HepG2 (cell line): ENCODE data around the gene MME. TPM values are rescaled to one million over a fixed set of nuclear protein-coding genes. Genes with fewer than 3 reads are reported as not detected.

Experiments used
- ATAC-seq: fragments of 200-7000 bp; cut with Tn5 transposase; 3 replicates; pipeline ENCODE4 v1.9.1; 2020; ENCODE audit warnings: mild to moderate bottlenecking, moderate library complexity
- BruUV-seq: library from RNA; stranded (reverse); fragments of 400-500 nt; replicated peaks from 2 replicates; lab custom pipeline; 2021; lab: Mats Ljungman, UMichigan
- CTCF ChIA-PET: fragments of 300-600 bp; formaldehyde crosslinking; extraction: SDS; loops from one replicate; lab custom pipeline; 2021; ENCODE audit warnings: low total read pairs, inconsistent platforms, low intra/inter-chr PET ratio; lab: Yijun Ruan, JAX
- POLR2A ChIA-PET: fragments of 350-600 bp; sonication (Branson Sonifier 250); formaldehyde crosslinking; loops from one replicate; lab custom pipeline; 2020; ENCODE audit warnings: antibody characterized with exemption, inconsistent platforms; lab: Yijun Ruan, JAX
- DNase-seq: peaks from one replicate; pipeline ENCODE4 v3.0.0-alpha.2; 2015; ENCODE audit warnings: low spot score
- FAIRE-seq: peaks from 3 replicates; lab custom pipeline; 2011; peaks lifted over from hg19 to GRCh38; lab: Jason Lieb, UNC
- H2AFZ ChIP-seq: one replicate; pipeline ENCODE4 v1.6.1; 2011; ENCODE audit warnings: low read length, inconsistent platforms
- H3K27ac ChIP-seq: fragments of 300-600 bp; 3 replicates; pipeline ENCODE4 v1.8.0; 2011; ENCODE audit warnings: mixed run types, mild to moderate bottlenecking, mixed read lengths, low read length, inconsistent platforms; ENCODE audit not compliant: insufficient read depth; ENCODE audit errors: extremely low read length
- H3K27me3 ChIP-seq, 2 experiments: fragments of 200-600 bp in 1 of 2; 2 replicates in 1 of 2; 3 replicates in 1 of 2; pipeline versions ENCODE4 v1.6.0 to v1.8.0; 2011; ENCODE audit warnings: low read length in 2 of 2, mild to moderate bottlenecking in 2 of 2, moderate library complexity in 2 of 2, inconsistent platforms in 1 of 2; ENCODE audit not compliant: insufficient read depth in 2 of 2, control insufficient read depth in 1 of 2
- H3K36me3 ChIP-seq, 2 experiments: fragments of 200-600 bp in 1 of 2; replicated peaks in 1 of 2; 2 replicates in 1 of 2; 3 replicates in 1 of 2; pipeline versions ENCODE4 v1.5.1 to v1.8.0; 2011; ENCODE audit warnings: low read length in 2 of 2, inconsistent platforms in 1 of 2; ENCODE audit not compliant: insufficient read depth in 2 of 2, control insufficient read depth in 1 of 2
- H3K4me1 ChIP-seq: 2 replicates; pipeline ENCODE4 v1.5.1; 2012; ENCODE audit warnings: low read length, inconsistent platforms; ENCODE audit not compliant: insufficient read depth
- H3K4me2 ChIP-seq: 2 replicates; pipeline ENCODE4 v1.6.0; 2011; ENCODE audit warnings: low read depth, low read length, inconsistent platforms
- H3K4me3 ChIP-seq, 3 experiments: fragments of 200-600 bp in 1 of 3; sonication (generic), shearing (Covaris generic) in 1 of 3; replicated peaks in 1 of 3; 2 replicates each; pipeline ENCODE4 v1.5.1; 2011 to 2016; ENCODE audit warnings: low read length in 3 of 3, inconsistent platforms in 2 of 3, low read depth in 2 of 3, mild to moderate bottlenecking in 2 of 3, control low read depth in 1 of 3, mixed read lengths in 1 of 3; ENCODE audit not compliant: insufficient read depth in 1 of 3
- H3K79me2 ChIP-seq: one replicate; pipeline ENCODE4 v1.6.1; 2011; ENCODE audit warnings: low read length, inconsistent platforms; ENCODE audit not compliant: insufficient read depth
- H3K9ac ChIP-seq: 2 replicates; pipeline ENCODE4 v1.6.0; 2011; ENCODE audit warnings: mild to moderate bottlenecking, low read depth, low read length, inconsistent platforms; ENCODE audit not compliant: insufficient read depth
- H3K9me3 ChIP-seq: 2 replicates; pipeline ENCODE4 v1.5.1; 2012; ENCODE audit warnings: mild to moderate bottlenecking, low read length
- H4K20me1 ChIP-seq: 2 replicates; pipeline ENCODE4 v1.6.0; 2011; ENCODE audit warnings: inconsistent platforms, mild to moderate bottlenecking, low read length, moderate library complexity; ENCODE audit not compliant: insufficient read depth
- AKAP8 ChIP-seq: sonication (generic); formaldehyde crosslinking; IDR thresholded peaks from 2 replicates; pipeline ENCODE4 v1.5.1; 2020; ENCODE audit warnings: mild to moderate bottlenecking, missing genetic modification reagents
- ARID3A ChIP-seq: IDR thresholded peaks from 2 replicates; pipeline ENCODE4 v1.6.1; 2012; ENCODE audit warnings: low read depth, low read length, improper control_type of control experiment
- CBFB ChIP-seq: sonication (generic); formaldehyde crosslinking; IDR thresholded peaks from 2 replicates; pipeline ENCODE4 v1.4.0; 2020; ENCODE audit warnings: missing genetic modification reagents
- GTF2F1 ChIP-seq: fragments of 150-350 bp; IDR thresholded peaks from 2 replicates; pipeline ENCODE4 v1.6.1; 2014; ENCODE audit warnings: low read length
- HMG20A ChIP-seq: IDR thresholded peaks from 2 replicates; pipeline ENCODE4 v1.6.1; 2016; ENCODE audit warnings: borderline replicate concordance
- HNRNPK ChIP-seq: fragments of 200-400 bp; formaldehyde crosslinking; IDR thresholded peaks from 2 replicates; pipeline ENCODE4 v1.6.1; 2018; ENCODE audit warnings: low read length, low read depth, moderate library complexity, mild to moderate bottlenecking; ENCODE audit not compliant: poor library complexity, severe bottlenecking
- SRSF1 ChIP-seq: fragments of 200-400 bp; formaldehyde crosslinking; optimal IDR thresholded peaks from 2 replicates; pipeline ENCODE3; 2017; ENCODE audit warnings: mild to moderate bottlenecking, low read depth, low read length, moderate library complexity
- STAG1 ChIP-seq: sonication (generic); formaldehyde crosslinking; IDR thresholded peaks from 2 replicates; pipeline ENCODE4 v1.4.0; 2020; ENCODE audit warnings: missing genetic modification reagents
- TARDBP ChIP-seq: sonication (generic); formaldehyde crosslinking; IDR thresholded peaks from 2 replicates; pipeline ENCODE4 v1.8.0; 2022; ENCODE audit warnings: mild to moderate bottlenecking, missing genetic modification reagents
- TBL1XR1 ChIP-seq: fragments of 150-350 bp; IDR thresholded peaks from 2 replicates; pipeline ENCODE4 v1.6.1; 2014; ENCODE audit warnings: borderline replicate concordance, low read length; ENCODE audit not compliant: partially characterized antibody
- ZFYVE20 ChIP-seq: sonication (generic); formaldehyde crosslinking; IDR thresholded peaks from 2 replicates; pipeline ENCODE4 v1.8.0; 2023; ENCODE audit warnings: low read depth, mild to moderate bottlenecking, moderate library complexity, missing genetic modification reagents, borderline replicate concordance
- ZUFSP ChIP-seq: sonication (generic); formaldehyde crosslinking; IDR thresholded peaks from 2 replicates; pipeline ENCODE4 v1.9.0; 2021; ENCODE audit warnings: missing genetic modification reagents, mild to moderate bottlenecking, borderline replicate concordance
- WGBS: methylation state at CpG from one replicate; pipeline ENCODE4 v1.1.6; 2017; ENCODE audit warnings: low lambda C conversion rate; 5-methylcytosine and 5-hydroxymethylcytosine counted together
- in situ Hi-C: cut with HindIII; loops from 2 replicates; pipeline ENCODE4 v1.10.0; 2017; ENCODE audit warnings: low pct_unique_long_range_greater_than_20kb; ENCODE audit not compliant: extremely low pct_ligation_motif_present
- intact Hi-C: fragments of 100-400 bp; cut with micrococcal nuclease; formaldehyde crosslinking; loops from one replicate; pipeline ENCODE4 v1.10.0; 2022; ENCODE audit not compliant: unreplicated experiment
- polyA plus RNA-seq, 8 experiments: library from polyadenylated mRNA; depleted of rRNA in 3 of 8; stranded (reverse) in 7 of 8; unstranded in 1 of 8; fragments of >200 nt; fragmentation: Illumina TruSeq in 4 of 8; extraction: Trizol in 4 of 8; gene quantifications; 2 replicates each; pipeline versions ENCODE4 v1.2.1 to v1.2.3, GENCODE V29; 2011 to 2016; ENCODE audit warnings: low read depth in 4 of 8, missing spikeins in 1 of 8, mixed read lengths in 1 of 8; ENCODE audit not compliant: insufficient read depth in 1 of 8
- total RNA-seq, 5 experiments: library from RNA; depleted of rRNA; stranded (reverse); fragments of >200 nt; fragmentation: Illumina TruSeq; extraction: Trizol; gene quantifications; 2 replicates each; pipeline ENCODE4 v1.2.3, GENCODE V29; 2016; ENCODE audit warnings: low read depth in 1 of 5

Gene MME
- total and polyA plus RNA-seq, 2 of the 13 experiments (the other 11 are each of a cell fraction or from before 2014, with no cell fraction given) = not detected

DNA sequence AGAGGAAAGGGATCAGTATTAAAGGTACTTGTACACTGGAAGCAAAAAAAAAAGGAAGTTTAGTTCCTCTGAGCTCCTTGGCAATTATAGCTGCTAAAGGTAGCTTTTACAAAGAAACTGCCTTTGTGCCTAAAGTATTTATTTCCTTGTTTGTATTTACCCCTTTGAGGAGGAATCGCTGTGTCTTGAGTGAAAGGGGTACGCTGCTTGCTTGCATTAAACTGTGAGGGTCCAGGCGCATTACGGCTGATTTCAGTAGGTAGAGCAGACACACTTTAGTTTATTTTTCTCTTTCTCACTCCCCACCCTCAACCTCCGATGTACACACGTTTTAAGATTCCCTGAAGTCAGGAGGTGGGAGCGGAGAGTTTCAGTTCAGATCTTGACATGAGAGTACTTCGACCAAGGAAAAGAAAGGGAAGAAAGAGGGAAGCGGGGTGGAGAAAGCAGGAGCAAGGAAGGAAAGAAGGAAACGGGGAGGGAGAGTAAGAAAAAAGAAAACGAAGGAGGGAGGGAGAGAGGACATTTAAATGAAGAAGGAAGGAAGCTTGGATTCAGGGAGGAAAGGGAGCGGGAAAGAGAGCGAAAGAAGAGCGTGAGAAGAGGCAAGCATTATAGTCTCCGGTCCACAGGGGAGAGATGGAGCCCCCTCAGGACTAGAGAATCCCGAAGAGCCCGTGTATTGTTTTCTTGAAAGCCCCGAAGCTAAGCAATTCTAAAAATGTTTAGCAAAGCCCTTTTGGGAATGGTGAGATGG, 1.2 kb upstream of the MME start (continued):
- TF ChIP-seq ZUFSP (CRISPR knock-in tag) (no peak), ZFYVE20 (CRISPR knock-in tag) (no peak), SRSF1 (no peak), TBL1XR1 (no peak), ARID3A (no peak), CBFB (CRISPR knock-in tag) (no peak)

GRCh38 chr3:155079468-155079745, 712 bp upstream of the MME start:
- ChIA-PET CTCF (no interaction called here), POLR2A (no interaction called here)
- DNase-seq (no peak), ATAC-seq (peak; percentile 61), FAIRE-seq (no peak)
- Histone ChIP-seq H4K20me1 (no peaks in the 10 kb centered on the region), H3K4me3 (peak overlapping the region in 1 of 3 experiments; percentile 61; a peak in 1 of 6 replicates), H3K4me1 (no peaks in the 10 kb centered on the region), H3K36me3 (no peaks in the 10 kb centered on the region), H3K9me3 (no peaks in the 10 kb centered on the region), H3K27ac (no peak overlapping the region), H3K79me2 (no peaks in the 10 kb centered on the region), H3K4me2 (peak overlapping the region; percentile 61; the same call in 1 of the 2 replicates), H3K27me3 (peaks cover 0 to 28% of the 10 kb centered on the region in 2 experiments; a peak in 4 of 5 replicates), H2AFZ (no peak overlapping the region), H3K9ac (no peak overlapping the region)
- TF ChIP-seq TARDBP (CRISPR knock-in tag) (no peak), STAG1 (no peak), HMG20A (CRISPR knock-in tag) (no peak), AKAP8 (CRISPR knock-in tag) (no peak), GTF2F1 (no peak), HNRNPK (peak; percentile 36)
- in situ Hi-C loops (no loop called here), intact Hi-C loops (no loop called here)
- WGBS = 10% methylated on average over 10 of the region's 21 CpGs
- BruUV-seq = no TSS peak
